ENCODE results near the gene ASB7.
"Not testable (repeated sequence)": the region's sequence is repeated elsewhere in the genome, so short reads cannot be mapped to it uniquely, and the experiment has no call there.

ASB7 gene, protein sequence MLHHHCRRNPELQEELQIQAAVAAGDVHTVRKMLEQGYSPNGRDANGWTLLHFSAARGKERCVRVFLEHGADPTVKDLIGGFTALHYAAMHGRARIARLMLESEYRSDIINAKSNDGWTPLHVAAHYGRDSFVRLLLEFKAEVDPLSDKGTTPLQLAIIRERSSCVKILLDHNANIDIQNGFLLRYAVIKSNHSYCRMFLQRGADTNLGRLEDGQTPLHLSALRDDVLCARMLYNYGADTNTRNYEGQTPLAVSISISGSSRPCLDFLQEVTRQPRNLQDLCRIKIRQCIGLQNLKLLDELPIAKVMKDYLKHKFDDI

GRCh38 chr15:100602064-100602822 is at the start of gene ASB7, which contains the start of gene LINS1:
ASB7 (plus strand) TSS chr15:100602589; CDS start chr15:100612217, 9,628 bp downstream.
LINS1 (minus strand) TSS chr15:100602184; CDS start chr15:100580842, 21,342 bp downstream.
- peak; percentile 96 for DNase-seq

DNA sequence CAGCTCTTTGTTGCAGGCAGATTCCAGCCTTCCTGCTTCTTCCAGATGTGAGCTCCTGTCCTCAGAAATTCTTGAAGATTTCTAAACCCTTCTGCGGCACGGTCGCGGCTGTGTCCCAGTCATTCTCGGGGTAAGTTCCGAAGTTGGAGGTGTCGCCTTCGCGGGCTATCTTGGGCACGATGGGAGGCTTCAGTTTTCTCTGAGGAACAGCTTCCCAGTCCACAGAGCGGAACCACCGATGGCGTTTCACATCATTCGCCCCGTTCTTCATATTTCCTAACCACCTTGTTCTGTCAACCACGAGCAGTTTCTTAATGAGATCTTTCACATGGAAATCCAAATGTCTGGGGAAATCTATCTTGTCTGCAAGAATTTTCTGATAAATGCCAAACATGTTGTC is 48.9 kb upstream of the ASB7 start:
- no peak for DNase-seq

DNA sequence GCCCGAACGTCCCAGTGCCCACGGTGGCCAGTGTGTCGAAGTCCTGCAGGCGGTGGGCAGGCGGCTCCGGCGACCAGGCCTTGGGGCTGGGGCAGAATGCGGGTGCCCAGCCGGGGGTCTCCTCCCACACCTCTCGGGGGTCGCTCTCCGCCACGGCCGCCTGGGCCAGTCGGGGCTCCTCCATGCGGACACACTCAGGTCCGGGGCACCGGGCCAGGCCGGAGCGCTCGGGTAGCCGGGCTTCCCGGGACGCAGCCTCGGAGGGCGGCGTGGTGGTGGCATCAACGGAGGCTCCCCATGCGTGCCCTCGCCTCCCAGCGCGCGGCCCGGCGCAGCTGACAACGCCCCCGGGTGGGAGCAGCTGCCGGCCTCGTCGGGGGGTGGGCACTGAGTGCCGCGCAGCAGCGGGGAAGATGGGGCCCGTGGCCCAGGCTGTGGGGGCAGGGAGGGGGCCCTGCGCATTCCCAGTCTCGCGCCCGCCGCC is 43.6 kb upstream of the ASB7 start:
- DNase-seq = no peak

GRCh38 chr15:100559330-100559729 is 43.1 kb upstream of the ASB7 start:
- DNase-seq = no peak

DNA sequence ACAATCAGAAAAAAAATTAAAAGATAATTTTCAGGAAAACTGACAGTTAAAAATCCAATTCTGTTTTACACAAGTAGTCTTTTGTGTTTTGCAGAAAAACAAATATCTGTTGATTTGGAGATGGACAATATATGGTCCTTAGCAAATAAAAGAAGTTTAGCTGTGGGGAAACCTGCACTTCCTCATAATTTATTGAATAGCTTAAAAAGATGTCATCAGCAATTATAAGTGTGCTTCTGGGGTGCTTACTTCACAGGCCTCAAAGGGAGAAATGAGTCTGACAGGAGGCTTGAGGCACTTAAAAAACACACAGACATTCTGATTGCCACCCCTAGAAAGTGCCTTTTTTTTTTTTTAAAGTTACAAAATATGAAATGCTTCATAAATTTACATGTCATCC is 42.1 kb upstream of the ASB7 start:
- no peak for DNase-seq

GRCh38 chr15:100565591-100565990 is 36.8 kb upstream of the ASB7 start:
- DNase-seq = no peak

GRCh38 chr15:100566850-100567628 is 35.4 kb upstream of the ASB7 start:
- DNase-seq = no peak

- no peak for DNase-seq
Measured at GRCh38 chr15:100569391-100569790, 33.0 kb upstream of the ASB7 start.

DNA sequence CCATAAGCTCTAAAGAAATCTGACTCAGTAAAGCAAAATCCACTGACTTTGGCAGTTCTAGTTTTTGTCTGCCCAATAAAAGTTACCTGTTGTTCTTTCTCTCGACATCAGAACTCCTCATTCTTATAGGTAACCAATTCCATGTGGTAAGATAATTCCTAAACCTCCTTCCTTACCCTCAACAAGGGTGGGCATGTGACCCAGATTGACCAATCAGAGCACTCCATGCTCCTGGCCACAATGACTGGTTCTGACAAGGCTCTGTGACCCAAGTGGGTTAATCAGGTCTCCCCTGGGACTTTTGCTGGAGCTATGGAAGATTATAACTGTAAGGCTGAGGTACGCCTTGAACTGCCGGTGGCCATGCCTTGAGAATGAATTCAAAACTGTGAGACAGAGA is 32.1 kb upstream of the ASB7 start:
- no peak for DNase-seq

GRCh38 chr15:100570735-100571313 is 31.6 kb upstream of the ASB7 start:
- DNase-seq = no peak

- DNase-seq = no peak
Measured at GRCh38 chr15:100571592-100572167, 30.7 kb upstream of the ASB7 start.

GRCh38 chr15:100572362-100572983 is 29.9 kb upstream of the ASB7 start:
- no peak for DNase-seq

DNA sequence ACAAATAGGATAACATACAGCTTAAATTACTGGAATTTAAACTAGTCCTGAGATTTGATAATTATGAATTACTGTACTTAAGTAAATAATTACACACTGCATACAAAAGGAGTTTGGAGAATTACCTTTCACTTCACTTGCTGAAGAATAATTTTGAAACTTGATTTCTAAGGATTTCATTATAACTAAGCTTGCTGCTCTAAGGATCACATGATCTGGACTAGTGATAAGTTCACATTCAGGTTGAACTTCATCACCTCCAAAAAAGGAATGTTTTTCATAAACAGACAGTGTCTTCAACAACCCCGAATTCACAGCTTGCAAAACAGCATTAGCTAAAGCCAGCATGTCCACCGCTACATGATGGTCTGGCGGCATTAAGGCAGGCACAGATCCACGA is 28.9 kb upstream of the ASB7 start:
- DNase-seq = no peak

DNA sequence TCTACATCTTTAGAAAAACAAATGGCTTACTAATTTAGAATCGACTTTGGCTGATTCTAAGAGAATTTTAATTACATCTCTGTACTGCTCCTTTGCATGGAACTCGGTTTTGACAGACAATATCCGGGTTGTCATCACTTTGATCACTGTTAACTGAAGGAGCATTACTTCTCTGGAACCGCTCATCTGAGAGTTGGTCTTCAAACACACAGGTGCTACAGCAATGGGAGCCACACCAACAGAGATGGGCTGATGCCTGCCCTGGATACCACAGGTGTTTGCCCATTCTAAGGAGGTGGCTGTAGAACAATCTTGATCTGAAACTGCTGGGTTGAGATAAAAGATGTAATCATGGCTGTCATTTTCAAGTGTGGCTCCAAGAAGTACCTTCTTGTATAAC is 22.0 kb upstream of the ASB7 start:
- DNase-seq = no peak

GRCh38 chr15:100588638-100589242 is 13.6 kb upstream of the ASB7 start:
- no peak for DNase-seq

GRCh38 chr15:100591163-100591562 is 11.2 kb upstream of the ASB7 start:
- not testable (repeated sequence) for DNase-seq

DNA sequence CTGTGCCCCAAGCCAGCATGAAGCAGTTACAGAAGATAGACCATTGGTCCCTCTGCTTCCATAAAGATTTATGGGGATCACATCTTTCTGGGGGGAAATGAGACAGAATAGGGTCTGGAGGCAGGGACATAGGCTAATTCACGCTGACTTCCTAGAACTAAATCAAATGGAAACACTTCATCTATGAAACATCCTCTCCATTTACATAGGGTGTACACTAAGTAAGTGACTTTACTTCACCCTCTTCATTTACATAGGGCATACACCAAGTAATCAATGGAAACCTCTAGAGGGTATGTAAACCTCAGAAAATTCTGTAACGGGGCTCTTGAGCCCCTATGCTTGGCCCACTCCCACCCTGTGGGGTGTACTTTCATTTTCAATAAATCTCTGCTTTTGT is 10.6 kb upstream of the ASB7 start:
- DNase-seq = no peak

- DNase-seq = no peak
Measured at GRCh38 chr15:100592898-100593297, 9.5 kb upstream of the ASB7 start.

DNA sequence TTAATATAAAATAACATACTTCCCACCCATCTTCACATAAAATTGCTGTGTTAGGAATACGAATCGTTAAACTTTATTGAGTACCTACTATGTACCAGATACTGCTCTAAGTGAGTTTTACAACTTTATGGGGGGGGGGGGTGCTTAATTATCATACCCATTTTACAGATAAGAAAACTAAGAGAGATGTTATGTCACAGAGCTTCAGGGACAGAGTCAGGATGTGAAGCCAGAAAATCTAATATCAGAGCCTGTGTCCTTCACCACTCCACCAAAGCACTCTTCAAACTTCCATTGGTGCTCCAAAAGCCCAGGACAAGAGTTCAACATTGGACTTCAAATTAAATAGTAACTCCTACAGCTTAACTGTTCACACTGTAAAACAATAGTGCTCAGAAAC is 9.0 kb upstream of the ASB7 start:
- DNase-seq = no peak

GRCh38 chr15:100595964-100596363 is 6.4 kb upstream of the ASB7 start:
- DNase-seq = no peak

- DNase-seq = no peak
Measured at GRCh38 chr15:100596792-100597191, 5.6 kb upstream of the ASB7 start.

DNA sequence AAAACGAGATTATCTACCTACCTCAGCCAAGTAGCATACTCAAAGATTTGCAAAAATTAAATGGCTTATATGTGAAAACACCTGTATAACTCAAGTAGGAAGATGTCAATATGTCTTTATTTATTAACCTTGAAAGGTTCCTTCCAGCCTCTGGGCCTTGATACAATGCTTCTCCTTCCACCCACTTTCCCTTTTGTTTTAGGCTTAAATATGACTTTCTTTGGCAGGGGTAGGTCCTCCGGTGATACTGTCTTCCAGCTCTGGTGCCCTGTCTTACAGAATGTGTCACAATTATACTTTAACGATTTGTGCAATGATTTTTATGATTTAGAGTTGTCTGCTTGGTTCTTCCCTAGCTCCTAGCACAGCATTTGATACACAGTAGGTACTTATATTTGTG is 4.5 kb upstream of the ASB7 start:
- DNase-seq = no peak

All from NCI-H2227 treated with DMSO at 0.1 percent for 48 hours (cell line).